H1 (cell line): ENCODE results near the gene ZNF556. TPM values are rescaled to one million over a fixed set of nuclear protein-coding genes. Genes with fewer than 3 reads are reported as not detected.

Experiments used
- CTCF ChIA-PET: fragments of 300-600 bp; sonication (Branson Sonifier 250); formaldehyde crosslinking; loops from one replicate; lab custom pipeline; 2021; ENCODE audit not compliant: partially characterized antibody; lab: Charles Lee
- POLR2A ChIA-PET: fragments of 300-600 bp; sonication (Branson Sonifier 250); formaldehyde crosslinking; loops from one replicate; lab custom pipeline; 2021; ENCODE audit warnings: inconsistent platforms; ENCODE audit not compliant: partially characterized antibody; lab: Charles Lee
- DNase-seq, 2 experiments: peaks; one replicate each; pipeline versions ENCODE4 v3.0.0 to v3.0.0-alpha.2; 2010 to 2022; ENCODE audit warnings: low spot score in 2 of 2, low read depth in 1 of 2, mixed read lengths in 1 of 2
- FAIRE-seq: peaks from 2 replicates; lab custom pipeline; 2011; peaks lifted over from hg19 to GRCh38; lab: Jason Lieb, UNC
- H2AFZ ChIP-seq: 2 replicates; pipeline ENCODE4 v1.8.1; 2012; ENCODE audit warnings: low read length, inconsistent platforms
- H2AK5ac ChIP-seq: 2 replicates; pipeline ENCODE4 v1.6.1; 2013; ENCODE audit warnings: low read depth, low read length
- H2BK120ac ChIP-seq: replicated peaks from 2 replicates; pipeline ENCODE3; 2013; ENCODE audit warnings: low read depth, low read length, inconsistent platforms
- H2BK12ac ChIP-seq: 2 replicates; pipeline ENCODE4 v1.6.1; 2013; ENCODE audit warnings: low read depth, low read length
- H2BK15ac ChIP-seq: 2 replicates; pipeline ENCODE4 v1.6.1; 2013; ENCODE audit warnings: low read length
- H2BK20ac ChIP-seq: 2 replicates; pipeline ENCODE4 v1.6.1; 2013; ENCODE audit warnings: low read length
- H2BK5ac ChIP-seq: 2 replicates; pipeline ENCODE4 v1.6.1; 2013; ENCODE audit warnings: low read depth, low read length
- H3K14ac ChIP-seq: 2 replicates; pipeline ENCODE4 v1.6.1; 2013; ENCODE audit warnings: inconsistent platforms; ENCODE audit not compliant: insufficient read length
- H3K18ac ChIP-seq: 2 replicates; pipeline ENCODE4 v1.6.1; 2013; ENCODE audit warnings: low read length; ENCODE audit errors: extremely low read depth
- H3K23ac ChIP-seq: 2 replicates; pipeline ENCODE4 v1.6.1; 2013; ENCODE audit warnings: inconsistent platforms; ENCODE audit not compliant: insufficient read length
- H3K23me2 ChIP-seq: 2 replicates; pipeline ENCODE4 v1.6.1; 2013; ENCODE audit warnings: low read depth, low read length
- H3K27ac ChIP-seq: 2 replicates; pipeline ENCODE4 v1.6.1; 2011; ENCODE audit warnings: low read depth, low read length, inconsistent platforms
- H3K27me3 ChIP-seq, 4 experiments: replicated peaks in 1 of 4; 1 replicate in 1 of 4; 2 replicates in 3 of 4; pipeline versions ENCODE4 v1.6.1 to v1.8.1; 2011 to 2013; ENCODE audit warnings: low read length in 3 of 4, mild to moderate bottlenecking in 3 of 4, inconsistent platforms in 2 of 4, mixed read lengths in 2 of 4, moderate library complexity in 1 of 4; ENCODE audit not compliant: control insufficient read depth in 3 of 4, insufficient read depth in 3 of 4; ENCODE audit errors: extremely low read depth in 1 of 4
- H3K36me3 ChIP-seq, 4 experiments: 2 replicates each; pipeline versions ENCODE4 v1.6.1 to v1.8.1; 2011 to 2013; ENCODE audit warnings: mild to moderate bottlenecking in 4 of 4, low read length in 3 of 4, moderate library complexity in 2 of 4, control low read depth in 1 of 4, inconsistent platforms in 1 of 4; ENCODE audit not compliant: insufficient read depth in 4 of 4, control insufficient read depth in 2 of 4
- H3K4ac ChIP-seq: replicated peaks from 2 replicates; pipeline ENCODE3; 2013; ENCODE audit warnings: low read length, low read depth, mixed read lengths, inconsistent platforms; ENCODE audit not compliant: insufficient read length
- H3K4me1 ChIP-seq, 4 experiments: replicated peaks in 1 of 4; 1 replicate in 1 of 4; 2 replicates in 3 of 4; pipeline versions ENCODE4 v1.6.1 to v1.8.1; 2011 to 2013; ENCODE audit warnings: low read length in 3 of 4, inconsistent platforms in 2 of 4, mixed read lengths in 1 of 4; ENCODE audit not compliant: insufficient read depth in 4 of 4, control insufficient read depth in 3 of 4
- H3K4me2 ChIP-seq, 2 experiments: 2 replicates each; pipeline versions ENCODE4 v1.6.1 to v1.8.1; 2011 to 2013; ENCODE audit warnings: low read depth in 2 of 2, low read length in 2 of 2, control low read depth in 1 of 2, inconsistent platforms in 1 of 2, mild to moderate bottlenecking in 1 of 2; ENCODE audit not compliant: insufficient read depth in 1 of 2
- H3K4me3 ChIP-seq, 4 experiments: fragments of 200-600, 300-600 bp in 1 of 4; sonication (generic), shearing (Covaris generic), sonication (Bioruptor Twin) in 1 of 4; 2 replicates each; pipeline versions ENCODE4 v1.5.1 to v1.8.1; 2011 to 2016; ENCODE audit warnings: low read length in 4 of 4, low read depth in 3 of 4, control low read depth in 2 of 4, inconsistent platforms in 2 of 4, mild to moderate bottlenecking in 2 of 4, mixed read lengths in 1 of 4, moderate library complexity in 1 of 4; ENCODE audit not compliant: insufficient read depth in 2 of 4; ENCODE audit errors: extremely low read depth in 1 of 4
- H3K56ac ChIP-seq: replicated peaks from 2 replicates; pipeline ENCODE3; 2013; ENCODE audit warnings: low read depth, mild to moderate bottlenecking, mixed read lengths, low read length, inconsistent platforms; ENCODE audit not compliant: insufficient read length
- H3K79me1 ChIP-seq: 2 replicates; pipeline ENCODE4 v1.6.1; 2013; ENCODE audit warnings: low read depth, low read length, control low read depth
- H3K79me2 ChIP-seq, 2 experiments: 2 replicates each; pipeline versions ENCODE4 v1.6.1 to v1.8.1; 2012 to 2013; ENCODE audit warnings: low read length in 2 of 2, mild to moderate bottlenecking in 2 of 2, inconsistent platforms in 1 of 2; ENCODE audit not compliant: insufficient read depth in 2 of 2, control insufficient read depth in 1 of 2
- H3K9ac ChIP-seq, 4 experiments: replicated peaks in 1 of 4; 1 replicate in 1 of 4; 2 replicates in 3 of 4; pipeline versions ENCODE4 v1.6.1 to v1.8.1; 2011 to 2013; ENCODE audit warnings: low read depth in 3 of 4, low read length in 3 of 4, control low read depth in 2 of 4, mild to moderate bottlenecking in 2 of 4, moderate library complexity in 2 of 4, inconsistent platforms in 1 of 4; ENCODE audit errors: extremely low read depth in 1 of 4
- H3K9me3 ChIP-seq, 2 experiments: 2 replicates each; pipeline versions ENCODE4 v1.6.1 to v1.8.1; 2012 to 2013; ENCODE audit warnings: mild to moderate bottlenecking in 2 of 2, moderate library complexity in 2 of 2, control low read depth in 1 of 2, inconsistent platforms in 1 of 2, low read depth in 1 of 2, low read length in 1 of 2, mixed read lengths in 1 of 2; ENCODE audit not compliant: insufficient read depth in 2 of 2
- H4K20me1 ChIP-seq, 2 experiments: replicated peaks in 1 of 2; 2 replicates each; pipeline versions ENCODE3 to v1.8.1; 2011 to 2013; ENCODE audit warnings: inconsistent platforms in 2 of 2, low read length in 2 of 2, mild to moderate bottlenecking in 1 of 2; ENCODE audit not compliant: insufficient read depth in 2 of 2, control insufficient read depth in 1 of 2
- H4K5ac ChIP-seq: 2 replicates; pipeline ENCODE4 v1.6.1; 2013; ENCODE audit warnings: low read length, low read depth, mixed read lengths, inconsistent platforms; ENCODE audit not compliant: insufficient read length
- H4K8ac ChIP-seq: 2 replicates; pipeline ENCODE4 v1.8.0; 2013; ENCODE audit warnings: mild to moderate bottlenecking, moderate library complexity, low read length, inconsistent platforms; ENCODE audit not compliant: insufficient read depth; ENCODE audit errors: extremely low read depth
- H4K91ac ChIP-seq: replicated peaks from 2 replicates; pipeline ENCODE3; 2013; ENCODE audit warnings: low read length, mixed read lengths, inconsistent platforms; ENCODE audit not compliant: insufficient read length
- ATF2 ChIP-seq: IDR thresholded peaks from 2 replicates; pipeline ENCODE4 v1.6.1; 2012; ENCODE audit warnings: low read length, inconsistent platforms
- BCL11A ChIP-seq, 2 experiments: IDR thresholded peaks; one replicate each; pipeline ENCODE4 v1.6.1; 2011; ENCODE audit warnings: low read depth in 2 of 2, low read length in 2 of 2, mild to moderate bottlenecking in 2 of 2
- GABPA ChIP-seq: IDR thresholded peaks from 2 replicates; pipeline ENCODE4 v1.6.1; 2011; ENCODE audit warnings: mild to moderate bottlenecking, low read length, moderate library complexity, borderline replicate concordance; ENCODE audit not compliant: insufficient read depth
- HDAC2 ChIP-seq, 2 experiments: fragments of 300-600 bp in 1 of 2; sonication (generic) in 1 of 2; IDR thresholded peaks; 2 replicates each; pipeline ENCODE4 v1.6.1; 2011 to 2012; ENCODE audit warnings: low read depth in 2 of 2, low read length in 2 of 2, mild to moderate bottlenecking in 2 of 2, moderate library complexity in 2 of 2, borderline replicate concordance in 1 of 2, inconsistent platforms in 1 of 2
- RNF2 ChIP-seq: fragments of 200-900, 300-1000 bp; sonication (generic); IDR thresholded peaks from 2 replicates; pipeline ENCODE4 v1.7.1; 2016; ENCODE audit warnings: borderline replicate concordance, low read depth, mild to moderate bottlenecking, antibody characterized with exemption, low read length; ENCODE audit not compliant: poor library complexity, severe bottlenecking; ENCODE audit errors: missing control alignments
- RXRA ChIP-seq: IDR thresholded peaks from 2 replicates; pipeline ENCODE4 v1.6.1; 2011; ENCODE audit warnings: low read depth, mild to moderate bottlenecking, low read length, moderate library complexity; ENCODE audit not compliant: insufficient read depth
- WGBS, 2 experiments: shearing (Covaris generic) in 1 of 2; methylation state at CpG; one replicate each; pipeline versions ENCODE4 v1.1.6 to v1.1.7; 2013 to 2015; ENCODE audit warnings: low lambda C conversion rate in 2 of 2, mixed read lengths in 2 of 2, inconsistent platforms in 1 of 2, low coverage in 1 of 2, missing lambda C conversion rate in 1 of 2; ENCODE audit not compliant: insufficient replicate concordance in 2 of 2, insufficient coverage in 1 of 2, insufficient read length in 1 of 2; ENCODE audit errors: extremely low coverage in 1 of 2, missing lambda C conversion rate in 1 of 2; 5-methylcytosine and 5-hydroxymethylcytosine counted together
- polyA plus RNA-seq, 7 experiments: library from polyadenylated mRNA; depleted of rRNA in 3 of 7; stranded (reverse) in 5 of 7; unstranded in 2 of 7; fragments of >200 nt in 5 of 7; fragments of 200-250 nt in 2 of 7; gene quantifications; 1 replicate in 5 of 7; 2 replicates in 1 of 7; 4 replicates in 1 of 7; pipeline versions ENCODE4 v1.2.1 to v1.2.3, GENCODE V29; 2011 to 2013; ENCODE audit warnings: missing spikeins in 2 of 7, mixed read lengths in 2 of 7
- total RNA-seq: library from RNA; stranded (reverse); fragmentation: NEBNext Ultra II Directional; extraction: Animal tissue kit (Norgen Biotek cat#: 25700); gene quantifications from 2 replicates; pipeline ENCODE4 v1.2.1, GENCODE V29; 2021

The ZNF556 gene
- total and polyA plus RNA-seq, 2 of the 8 experiments (the other 6 are each of a cell fraction or from before 2014, with no cell fraction given) = not detected

- DNase-seq = no peak
- H3K9me3 ChIP-seq = peaks cover 4 to 5% of the 10 kb centered on the region in 2 experiments; a peak in 2 of 4 replicates
- no peak overlapping the region for H3K4ac ChIP-seq
- no peak overlapping the region for H3K56ac ChIP-seq
- H3K79me1 ChIP-seq = no peaks in the 10 kb centered on the region
- H3K23me2 ChIP-seq = no peaks in the 10 kb centered on the region
- H2AK5ac ChIP-seq = no peak overlapping the region
- H4K91ac ChIP-seq = no peak overlapping the region
- no peak overlapping the region for H2BK5ac ChIP-seq
- H3K4me2 ChIP-seq = peak overlapping the region in 1 of 2 experiments; percentile 39; a peak in 2 of 4 replicates
- H2BK12ac ChIP-seq = no peak overlapping the region
- H4K8ac ChIP-seq = no peak overlapping the region
- no peak overlapping the region for H3K9ac ChIP-seq
- peaks cover 0 to 9% (median 2%) of the 10 kb centered on the region in 4 experiments; a peak in 3 of 7 replicates for H3K4me1 ChIP-seq
- no peak overlapping the region for H3K23ac ChIP-seq
- H3K27ac ChIP-seq = no peak overlapping the region
- H4K20me1 ChIP-seq = no peaks in the 10 kb centered on the region
- H3K18ac ChIP-seq = no peak overlapping the region
- CTCF ChIA-PET = interaction anchor here (0.7 to 2.7 kb wide), 9 partner anchors 10 to 130 kb away, joined by 3 to 9 read pairs (median 5); no protein-coding TSS in a partner anchor
- no peak overlapping the region for H3K4me3 ChIP-seq
- POLR2A ChIA-PET = interaction anchor here (1.9 to 2.2 kb wide), 2 partner anchors 20 to 27 kb away, joined by 6 to 7 read pairs; no protein-coding TSS in a partner anchor
- H2AFZ ChIP-seq = no peak overlapping the region
- no peaks in the 10 kb centered on the region for H3K27me3 ChIP-seq
- TF ChIP-seq GABPA = no peak
- TF ChIP-seq HDAC2 (IDR thresholded peaks at IDR 0.05; ENCODE audit: borderline replicate concordance in 1 of 2, low read depth in 2 of 2, low read length in 2 of 2) = no peak
- TF ChIP-seq RXRA = no peak
- TF ChIP-seq BCL11A (IDR thresholded peaks at IDR 0.05; ENCODE audit: low read depth in 2 of 2, low read length in 2 of 2) = no peak
- no peak for TF ChIP-seq ATF2
- no peak for TF ChIP-seq RNF2
- TF ChIP-seq, all 59 proteins: peak for 0
- 88% methylated on average over 4 of the region's 4 CpGs; no CpG with 5 or more reads in 1 of the 2 experiments for WGBS, 2 experiments
- H3K14ac ChIP-seq = no peak overlapping the region
- no peak overlapping the region for H2BK20ac ChIP-seq
- H2BK15ac ChIP-seq = no peak overlapping the region
- H3K36me3 ChIP-seq = peaks cover 0 to 13% (median 8%) of the 10 kb centered on the region in 4 experiments; a peak in 5 of 8 replicates
- FAIRE-seq = no peak
- H4K5ac ChIP-seq = no peak overlapping the region
- no peak overlapping the region for H2BK120ac ChIP-seq
- no peaks in the 10 kb centered on the region for H3K79me2 ChIP-seq
These were observed 56.4 kb downstream of the ZNF556 start for GRCh38 chr19:2923510-2923909.
